Calu3 (cell line): ENCODE results near the gene GPNMB. TPM values are rescaled to one million over a fixed set of nuclear protein-coding genes. Genes with fewer than 3 reads are reported as not detected.

Experiments used
- BruUV-seq: library from RNA; stranded (reverse); fragments of 400-500 nt; replicated peaks from 2 replicates; lab custom pipeline; 2021; lab: Mats Ljungman, UMichigan
- CTCF ChIA-PET: fragments of 300-600 bp; sonication (Branson Sonifier 250); formaldehyde crosslinking; loops from one replicate; lab custom pipeline; 2022; ENCODE audit warnings: antibody characterized with exemption; lab: Charles Lee
- DNase-seq: peaks from one replicate; pipeline ENCODE4 v3.0.0; 2022
- H3K27ac Mint-ChIP-seq: one replicate; pipeline ENCODE4 v1.8.0; 2022; ENCODE audit warnings: mixed read lengths; ENCODE audit not compliant: unreplicated experiment
- H3K27me3 Mint-ChIP-seq: one replicate; pipeline ENCODE4 v1.8.0; 2022; ENCODE audit warnings: mixed read lengths; ENCODE audit not compliant: unreplicated experiment
- H3K36me3 Mint-ChIP-seq: one replicate; pipeline ENCODE4 v1.8.0; 2022; ENCODE audit warnings: mild to moderate bottlenecking, moderate library complexity, mixed read lengths; ENCODE audit not compliant: insufficient read depth, unreplicated experiment
- H3K4me1 Mint-ChIP-seq: one replicate; pipeline ENCODE4 v1.8.0; 2022; ENCODE audit warnings: mild to moderate bottlenecking, low read depth, mixed read lengths; ENCODE audit not compliant: unreplicated experiment
- H3K4me3 Mint-ChIP-seq: one replicate; pipeline ENCODE4 v1.8.0; 2022; ENCODE audit warnings: mild to moderate bottlenecking, low read depth, moderate library complexity, mixed read lengths; ENCODE audit not compliant: unreplicated experiment
- H3K9me3 Mint-ChIP-seq: one replicate; pipeline ENCODE4 v1.8.0; 2022; ENCODE audit warnings: low read depth, mixed read lengths; ENCODE audit not compliant: unreplicated experiment
- CTCF ChIP-seq: fragments of 200-600 bp; IDR thresholded peaks from one replicate; pipeline ENCODE4 v1.8.0; 2022; ENCODE audit warnings: antibody characterized with exemption; ENCODE audit not compliant: unreplicated experiment
- intact Hi-C: fragments of 100-400 bp; cut with micrococcal nuclease; formaldehyde crosslinking; loops from one replicate; pipeline ENCODE4 v1.10.0; 2022; ENCODE audit not compliant: unreplicated experiment
- total RNA-seq: library from RNA; stranded (reverse); gene quantifications from 2 replicates; pipeline ENCODE4 v1.2.3, GENCODE V29; 2022

The GPNMB gene
- total RNA-seq, 1 experiment from 2014 or later = 5.8 TPM

GRCh38 chr7:23226844-23227450 lies 19.6 kb upstream of the GPNMB start:
- BruUV-seq = no TSS peak
- Mint-ChIP-seq H3K36me3 (no peaks in the 10 kb centered on the region), H3K27ac (no peak overlapping the region), H3K4me3 (no peak overlapping the region), H3K9me3 (peaks cover 4% of the 10 kb centered on the region), H3K4me1 (no peaks in the 10 kb centered on the region), H3K27me3 (peaks cover 20% of the 10 kb centered on the region)
- CTCF ChIA-PET = interaction anchor here (0.7 kb wide), 2 partner anchors 154 to 203 kb away, joined by 3 to 4 read pairs; no protein-coding TSS in a partner anchor
- intact Hi-C loops = no loop called here
- DNase-seq = no peak
- TF ChIP-seq CTCF = no peak

- DNase-seq = no peak
- Mint-ChIP-seq H3K9me3 (peaks cover 4% of the 10 kb centered on the region), H3K36me3 (no peaks in the 10 kb centered on the region), H3K27me3 (peaks cover 15% of the 10 kb centered on the region), H3K4me3 (no peak overlapping the region), H3K27ac (no peak overlapping the region), H3K4me1 (no peaks in the 10 kb centered on the region)
- CTCF ChIA-PET = interaction anchor here (1.2 to 1.6 kb wide), 3 partner anchors 43 to 137 kb away, joined by 3 read pairs; no protein-coding TSS in a partner anchor
- no TSS peak for BruUV-seq
- TF ChIP-seq CTCF = no peak
- intact Hi-C loops = no loop called here
Observed at GRCh38 chr7:23228412-23228811, 18.2 kb upstream of the GPNMB start.

GRCh38 chr7:23230641-23231101 lies 15.9 kb upstream of the GPNMB start:
- intact Hi-C loops = no loop called here
- no peak overlapping the region for H3K4me3 Mint-ChIP-seq
- BruUV-seq = no TSS peak
- H3K9me3 Mint-ChIP-seq = peaks cover 4% of the 10 kb centered on the region
- CTCF ChIA-PET = interaction anchor here (0.8 kb wide), 1 partner anchor 17 kb away, joined by 3 read pairs; no protein-coding TSS in a partner anchor
- no peaks in the 10 kb centered on the region for H3K4me1 Mint-ChIP-seq
- no peak for TF ChIP-seq CTCF
- no peak for DNase-seq
- H3K27me3 Mint-ChIP-seq = no peaks in the 10 kb centered on the region
- no peaks in the 10 kb centered on the region for H3K36me3 Mint-ChIP-seq
- H3K27ac Mint-ChIP-seq = no peak overlapping the region

GRCh38 chr7:23232966-23233365 lies 13.6 kb upstream of the GPNMB start:
- CTCF ChIA-PET = interaction anchor here (1.0 kb wide), 1 partner anchor 48 kb away, joined by 3 read pairs; no protein-coding TSS in a partner anchor
- no peak for TF ChIP-seq CTCF
- peaks cover 4% of the 10 kb centered on the region for H3K9me3 Mint-ChIP-seq
- H3K27me3 Mint-ChIP-seq = no peaks in the 10 kb centered on the region
- H3K4me3 Mint-ChIP-seq = no peak overlapping the region
- no peak for DNase-seq
- H3K27ac Mint-ChIP-seq = no peak overlapping the region
- no peaks in the 10 kb centered on the region for H3K36me3 Mint-ChIP-seq
- intact Hi-C loops = no loop called here
- no peaks in the 10 kb centered on the region for H3K4me1 Mint-ChIP-seq
- no TSS peak for BruUV-seq
